ENCODE data around the gene PRUNE2.
"Not testable (repeated sequence)": the region's sequence is repeated elsewhere in the genome, so short reads cannot be mapped to it uniquely, and the experiment has no call there.

The PRUNE2 gene

GRCh38 chr9:76600007-76600615 is 305.8 kb downstream of the PRUNE2 start:
- Mint-ChIP-seq H3K27me3 (ENCODE audit: low read depth) (peaks cover 9% of the 10 kb centered on the region), H3K9me3 (no peaks in the 10 kb centered on the region), H3K27ac (no peak overlapping the region), H3K4me3 (no peak overlapping the region), H3K36me3 (ENCODE audit: low read depth) (no peaks in the 10 kb centered on the region), H3K4me1 (ENCODE audit: low read depth) (peaks cover 3% of the 10 kb centered on the region)

- Mint-ChIP-seq H3K9me3 (no peaks in the 10 kb centered on the region), H3K27me3 (ENCODE audit: low read depth) (peaks cover 9% of the 10 kb centered on the region), H3K4me3 (no peak overlapping the region), H3K27ac (no peak overlapping the region), H3K4me1 (ENCODE audit: low read depth) (peaks cover 3% of the 10 kb centered on the region), H3K36me3 (ENCODE audit: low read depth) (no peaks in the 10 kb centered on the region)
Measured at GRCh38 chr9:76598981-76599380, 306.9 kb downstream of the PRUNE2 start.

- Mint-ChIP-seq H3K27me3 (ENCODE audit: low read depth) (peaks cover 17% of the 10 kb centered on the region), H3K9me3 (no peaks in the 10 kb centered on the region), H3K4me1 (ENCODE audit: low read depth) (peaks cover 7% of the 10 kb centered on the region), H3K27ac (no peak overlapping the region), H3K36me3 (ENCODE audit: low read depth) (peaks cover 1% of the 10 kb centered on the region), H3K4me3 (no peak overlapping the region)
Measured at GRCh38 chr9:76595645-76596044, 310.3 kb downstream of the PRUNE2 start.

GRCh38 chr9:76594764-76595424 is 311.0 kb downstream of the PRUNE2 start:
- Mint-ChIP-seq H3K9me3 (no peaks in the 10 kb centered on the region), H3K4me1 (ENCODE audit: low read depth) (peaks cover 7% of the 10 kb centered on the region), H3K4me3 (no peak overlapping the region), H3K27me3 (ENCODE audit: low read depth) (peaks cover 15% of the 10 kb centered on the region), H3K36me3 (ENCODE audit: low read depth) (peaks cover 1% of the 10 kb centered on the region), H3K27ac (no peak overlapping the region)

GRCh38 chr9:76593961-76594735 is 311.8 kb downstream of the PRUNE2 start:
- not testable (repeated sequence) for H3K9me3 Mint-ChIP-seq; H3K27ac Mint-ChIP-seq; H3K4me3 Mint-ChIP-seq; H3K4me1 Mint-ChIP-seq (ENCODE audit: low read depth); H3K36me3 Mint-ChIP-seq (ENCODE audit: low read depth)
- peaks cover 15% of the 10 kb centered on the region for H3K27me3 Mint-ChIP-seq (ENCODE audit: low read depth)

- peaks cover 1% of the 10 kb centered on the region for H3K36me3 Mint-ChIP-seq (ENCODE audit: low read depth)
- no peaks in the 10 kb centered on the region for H3K9me3 Mint-ChIP-seq
- H3K27ac Mint-ChIP-seq, result no peak overlapping the region
- peaks cover 8% of the 10 kb centered on the region for H3K4me1 Mint-ChIP-seq (ENCODE audit: low read depth)
- H3K27me3 Mint-ChIP-seq (ENCODE audit: low read depth), result peaks cover 15% of the 10 kb centered on the region
- no peak overlapping the region for H3K4me3 Mint-ChIP-seq
Measured at GRCh38 chr9:76592974-76593347, 313.0 kb downstream of the PRUNE2 start.

GRCh38 chr9:76592091-76592973 is 313.6 kb downstream of the PRUNE2 start:
- no peaks in the 10 kb centered on the region for H3K9me3 Mint-ChIP-seq
- H3K27ac Mint-ChIP-seq, result no peak overlapping the region
- H3K36me3 Mint-ChIP-seq (ENCODE audit: low read depth), result peaks cover 1% of the 10 kb centered on the region
- H3K4me3 Mint-ChIP-seq, result no peak overlapping the region
- H3K4me1 Mint-ChIP-seq (ENCODE audit: low read depth), result peaks cover 11% of the 10 kb centered on the region
- H3K27me3 Mint-ChIP-seq (ENCODE audit: low read depth), result peaks cover 9% of the 10 kb centered on the region

GRCh38 chr9:76591256-76591950 is 314.5 kb downstream of the PRUNE2 start:
- Mint-ChIP-seq H3K4me3 (no peak overlapping the region), H3K27ac (no peak overlapping the region), H3K9me3 (no peaks in the 10 kb centered on the region), H3K27me3 (ENCODE audit: low read depth) (peaks cover 9% of the 10 kb centered on the region), H3K4me1 (ENCODE audit: low read depth) (peaks cover 12% of the 10 kb centered on the region), H3K36me3 (ENCODE audit: low read depth) (peaks cover 1% of the 10 kb centered on the region)

- H3K27ac Mint-ChIP-seq, result no peak overlapping the region
- H3K27me3 Mint-ChIP-seq (ENCODE audit: low read depth), result peaks cover 13% of the 10 kb centered on the region
- peaks cover 1% of the 10 kb centered on the region for H3K36me3 Mint-ChIP-seq (ENCODE audit: low read depth)
- H3K4me3 Mint-ChIP-seq, result no peak overlapping the region
- peaks cover 12% of the 10 kb centered on the region for H3K4me1 Mint-ChIP-seq (ENCODE audit: low read depth)
- H3K9me3 Mint-ChIP-seq, result no peaks in the 10 kb centered on the region
Measured at GRCh38 chr9:76588316-76588715, 317.6 kb downstream of the PRUNE2 start.

GRCh38 chr9:76586390-76587314 is 319.3 kb downstream of the PRUNE2 start:
- H3K27me3 Mint-ChIP-seq (ENCODE audit: low read depth), result peaks cover 16% of the 10 kb centered on the region
- no peak overlapping the region for H3K4me3 Mint-ChIP-seq
- H3K4me1 Mint-ChIP-seq (ENCODE audit: low read depth), result peaks cover 7% of the 10 kb centered on the region
- H3K36me3 Mint-ChIP-seq (ENCODE audit: low read depth), result peaks cover 1% of the 10 kb centered on the region
- H3K9me3 Mint-ChIP-seq, result no peaks in the 10 kb centered on the region
- no peak overlapping the region for H3K27ac Mint-ChIP-seq

GRCh38 chr9:76585487-76586389 is 320.2 kb downstream of the PRUNE2 start:
- no peaks in the 10 kb centered on the region for H3K9me3 Mint-ChIP-seq
- no peak overlapping the region for H3K27ac Mint-ChIP-seq
- H3K4me3 Mint-ChIP-seq, result no peak overlapping the region
- H3K27me3 Mint-ChIP-seq (ENCODE audit: low read depth), result peaks cover 12% of the 10 kb centered on the region
- no peaks in the 10 kb centered on the region for H3K36me3 Mint-ChIP-seq (ENCODE audit: low read depth)
- peaks cover 7% of the 10 kb centered on the region for H3K4me1 Mint-ChIP-seq (ENCODE audit: low read depth)

GRCh38 chr9:76583256-76583655 is 322.7 kb downstream of the PRUNE2 start:
- H3K27me3 Mint-ChIP-seq (ENCODE audit: low read depth), result peaks cover 11% of the 10 kb centered on the region
- no peaks in the 10 kb centered on the region for H3K9me3 Mint-ChIP-seq
- no peak overlapping the region for H3K4me3 Mint-ChIP-seq
- H3K36me3 Mint-ChIP-seq (ENCODE audit: low read depth), result no peaks in the 10 kb centered on the region
- no peak overlapping the region for H3K27ac Mint-ChIP-seq
- peaks cover 6% of the 10 kb centered on the region for H3K4me1 Mint-ChIP-seq (ENCODE audit: low read depth)

All from T-helper 1 cell treated with Interleukin-12 subunit alpha and Interleukin-12 subunit beta and Interleukin-4 antibody, amounts not matched to agents 30 μg/mL and 1 μg/mL, for 36 hours (primary cell).